Right lobe of liver (tissue), 4 donors: ENCODE data around the gene KIF19.

Experiments
- CTCF ChIP-seq, 4 donors: fragments of 200-600 bp in 3 of 4; fragments of 450-650 bp in 1 of 4; IDR thresholded peaks; one replicate each; pipeline versions ENCODE4 v1.5.1 to v1.8.0; 2016 to 2022; ENCODE audit warnings: antibody characterized with exemption in 4 of 4, mild to moderate bottlenecking in 2 of 4
- POLR2A ChIP-seq: fragments of 450-650 bp; IDR thresholded peaks from one replicate; pipeline ENCODE4 v1.6.1; 2017; ENCODE audit warnings: antibody characterized with exemption, mild to moderate bottlenecking
- donor health status: DM: no; HTN: no; CAD: no.
- donor health status: DM: no; HTN: no; CAD: no.
- donor health status: DM: no; HTN: yes; CAD: no.

GRCh38 chr17:74314877-74315276 is 11.1 kb upstream of the KIF19 start:
- TF ChIP-seq POLR2A (no peak), CTCF (IDR thresholded peaks at IDR 0.05) (no peak)
